SK-N-SH (cell line): ENCODE results near the gene ONECUT1.

Experiments used
- CTCF ChIP-seq: fragments of 200-600 bp; sonication (generic); IDR thresholded peaks from 2 replicates; pipeline ENCODE4 v1.6.1; 2017; ENCODE audit warnings: antibody characterized with exemption, mild to moderate bottlenecking, moderate library complexity
- PBX3 ChIP-seq: IDR thresholded peaks from 2 replicates; pipeline ENCODE4; 2012
- TAF1 ChIP-seq: IDR thresholded peaks from 2 replicates; pipeline ENCODE4 v1.6.1; 2012; ENCODE audit warnings: low read depth, mild to moderate bottlenecking, low read length, moderate library complexity, borderline replicate concordance
- USF1 ChIP-seq: IDR thresholded peaks from 2 replicates; pipeline ENCODE4 v1.4.0; 2012; ENCODE audit warnings: low read depth, borderline replicate concordance
- ZBTB33 ChIP-seq: IDR thresholded peaks from 2 replicates; pipeline ENCODE4 v1.4.0; 2012; ENCODE audit warnings: low read depth, borderline replicate concordance

GRCh38 chr15:52819253-52819652 is 29.1 kb upstream of the ONECUT1 start:
- TF ChIP-seq CTCF (no peak), USF1 (no peak), TAF1 (no peak), ZBTB33 (no peak), PBX3 (no peak)
